ENCODE data around the gene TEX53.

TEX53 gene

DNA sequence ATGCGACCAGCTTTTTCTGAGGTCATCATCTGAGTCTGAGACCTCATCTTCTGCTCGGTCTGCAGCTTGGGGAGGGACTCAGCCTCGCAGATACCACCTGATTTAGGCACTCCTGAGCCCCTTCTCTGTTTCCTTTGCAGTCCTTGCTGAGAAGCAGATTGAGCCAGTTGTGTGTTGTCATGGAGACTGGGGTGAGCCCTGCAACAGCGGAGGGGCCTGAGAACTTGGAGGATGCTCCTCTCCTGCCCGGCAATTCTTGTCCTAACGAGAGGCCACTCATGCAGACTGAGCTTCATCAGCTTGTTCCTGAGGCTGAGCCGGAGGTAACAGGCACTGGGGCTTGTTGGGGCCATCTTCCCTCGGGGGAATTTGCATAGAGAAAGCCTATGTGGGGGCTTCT, 19.2 kb downstream of the TEX53 start:
- DNase-seq (ENCODE audit: low spot score): no peak

DNA sequence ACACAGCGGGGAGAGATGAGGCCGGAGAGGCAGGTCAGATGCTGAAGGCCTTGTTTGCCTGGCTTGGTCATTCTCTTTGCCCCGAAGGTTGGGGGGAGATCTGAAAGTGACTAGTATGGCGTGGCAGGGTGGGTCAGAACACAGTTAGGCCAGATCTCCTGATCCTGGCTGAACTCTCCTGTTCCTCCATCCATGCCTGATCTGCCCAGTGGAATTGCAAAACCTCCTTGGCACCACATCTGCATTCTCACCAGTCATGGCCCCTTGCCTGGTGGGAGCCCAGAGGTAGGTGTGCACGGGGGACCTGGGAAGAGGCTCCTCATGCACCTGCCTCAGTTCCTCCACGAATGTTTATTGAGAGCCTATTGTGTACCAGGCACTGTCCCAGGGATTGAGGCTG, 23.2 kb downstream of the TEX53 start:
- DNase-seq (ENCODE audit: low spot score): no peak

DNA sequence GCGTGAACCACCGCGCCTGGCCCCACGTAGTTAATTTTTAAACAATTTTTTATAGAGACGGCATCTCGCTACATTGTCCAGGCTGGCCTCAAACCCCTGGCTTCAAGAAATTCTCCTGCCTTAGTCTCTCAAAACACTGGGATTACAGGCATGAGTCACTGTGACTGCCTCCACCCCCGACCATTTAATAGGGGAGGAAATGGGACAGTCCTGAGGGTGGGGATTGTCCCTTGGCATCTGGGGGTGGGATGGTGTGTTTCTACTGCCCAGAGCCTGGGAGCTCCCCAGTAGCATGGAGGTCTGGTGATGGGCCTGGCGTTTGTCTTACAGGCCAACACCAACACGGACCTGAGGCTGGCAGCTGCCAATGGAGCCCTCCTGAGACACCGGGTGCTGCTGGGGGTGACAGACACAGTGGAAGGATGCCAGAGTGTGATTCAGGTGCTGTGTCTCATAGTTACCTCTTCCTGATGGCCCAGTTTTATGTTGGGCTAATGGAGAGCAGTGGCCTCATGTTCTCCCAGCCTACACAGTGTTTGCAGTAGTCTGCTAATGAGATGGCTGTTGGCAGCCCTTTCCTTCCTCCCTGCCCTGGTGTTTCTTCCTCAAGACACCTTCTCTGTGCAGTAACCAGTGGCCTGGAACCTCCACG, 24.0 kb downstream of the TEX53 start:
- peak; percentile 31 for DNase-seq (ENCODE audit: low spot score)

DNA sequence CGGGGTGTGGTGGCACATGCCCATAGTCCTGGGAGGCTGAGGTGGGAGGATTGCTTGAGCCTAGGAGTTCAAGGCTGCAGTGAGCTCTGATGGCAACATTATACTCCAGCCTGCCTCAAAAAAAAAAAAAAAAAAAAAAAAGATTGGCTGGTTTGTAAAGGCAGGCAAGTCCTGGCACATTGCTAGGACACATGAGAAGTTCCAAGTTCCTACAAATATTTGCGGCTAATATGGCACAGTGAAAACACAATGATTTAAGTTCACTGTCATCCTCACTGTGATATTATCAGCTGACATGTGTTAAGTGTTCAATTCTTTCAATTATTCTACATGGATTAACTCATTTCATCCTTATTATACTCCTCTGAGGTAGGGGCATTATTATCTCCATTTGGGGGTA, 26.4 kb downstream of the TEX53 start:
- no peak for DNase-seq (ENCODE audit: low spot score)

DNA sequence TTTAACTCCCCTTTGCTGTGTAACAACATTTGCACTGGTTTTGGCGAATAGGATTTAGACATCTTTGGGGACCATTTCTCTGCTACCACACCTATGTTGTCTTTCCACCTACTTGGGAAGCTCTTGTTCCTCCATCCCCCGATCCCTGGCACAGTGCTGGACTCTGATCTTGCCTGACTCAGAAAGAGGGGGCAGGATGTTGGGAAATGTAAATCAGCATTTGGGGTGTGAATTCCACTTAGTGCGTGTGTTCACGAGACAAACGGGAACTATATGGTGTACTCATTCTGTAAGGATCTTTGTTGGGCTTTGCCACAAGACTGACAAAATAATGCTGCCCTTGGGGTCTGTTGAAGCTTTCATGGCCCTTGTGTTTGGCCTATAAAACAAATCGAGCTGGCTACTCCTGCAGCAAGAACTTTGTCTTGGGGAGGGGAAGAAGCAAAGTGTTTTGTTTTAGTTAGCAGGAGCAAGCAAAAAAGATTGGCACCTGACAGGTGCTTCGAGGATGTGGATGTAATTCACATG, 28.0 kb downstream of the TEX53 start:
- peak; percentile 39 for DNase-seq (ENCODE audit: low spot score)

DNA sequence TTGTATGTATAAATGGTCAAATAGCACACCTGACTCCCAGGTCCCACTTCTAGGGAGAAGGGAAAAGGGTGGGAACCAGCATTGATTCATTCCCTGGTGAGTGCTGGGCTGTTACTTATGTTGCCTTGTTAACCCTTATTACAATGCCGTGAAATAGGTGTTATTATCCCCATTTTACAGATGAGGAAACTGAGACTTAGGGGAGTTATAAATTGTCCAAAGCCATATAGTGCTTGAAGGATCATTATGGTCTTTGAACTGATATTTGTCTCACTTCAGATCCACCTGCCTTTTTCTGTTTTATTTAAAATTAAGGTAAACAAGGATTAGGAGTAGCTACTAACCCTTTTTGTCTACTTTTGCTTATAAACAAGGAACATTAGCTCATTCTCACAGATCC, 30.1 kb downstream of the TEX53 start:
- no peak for DNase-seq (ENCODE audit: low spot score)

DNA sequence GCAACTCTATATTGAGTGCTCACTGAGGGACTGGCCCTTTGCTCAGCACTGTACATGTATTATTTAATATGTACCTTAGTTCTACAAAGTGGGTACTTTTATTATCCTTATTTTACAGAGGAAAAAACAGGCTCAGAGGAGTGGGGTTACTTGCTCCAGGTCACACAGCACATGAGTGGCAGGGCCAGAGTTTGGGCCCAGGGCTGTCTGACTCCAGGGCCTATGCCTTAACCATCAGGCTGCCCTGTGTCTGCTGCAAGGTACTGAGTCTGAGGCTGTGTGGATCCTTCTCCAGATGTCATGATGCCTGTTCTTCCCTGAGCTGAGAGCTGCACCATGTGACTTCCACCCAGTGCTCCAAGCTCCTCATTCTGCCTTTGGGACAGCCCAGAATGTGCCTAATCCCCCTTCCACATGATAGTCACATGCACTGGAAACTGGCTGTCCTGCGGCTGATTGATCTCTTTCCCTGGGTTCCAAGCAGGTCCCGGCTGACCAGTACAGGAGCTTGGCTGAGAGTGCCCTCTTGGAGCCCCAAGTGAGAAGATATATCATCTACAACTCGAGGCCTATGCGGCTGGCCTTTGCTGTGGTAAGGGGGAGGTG, 31.1 kb downstream of the TEX53 start:
- DNase-seq (ENCODE audit: low spot score): no peak

DNA sequence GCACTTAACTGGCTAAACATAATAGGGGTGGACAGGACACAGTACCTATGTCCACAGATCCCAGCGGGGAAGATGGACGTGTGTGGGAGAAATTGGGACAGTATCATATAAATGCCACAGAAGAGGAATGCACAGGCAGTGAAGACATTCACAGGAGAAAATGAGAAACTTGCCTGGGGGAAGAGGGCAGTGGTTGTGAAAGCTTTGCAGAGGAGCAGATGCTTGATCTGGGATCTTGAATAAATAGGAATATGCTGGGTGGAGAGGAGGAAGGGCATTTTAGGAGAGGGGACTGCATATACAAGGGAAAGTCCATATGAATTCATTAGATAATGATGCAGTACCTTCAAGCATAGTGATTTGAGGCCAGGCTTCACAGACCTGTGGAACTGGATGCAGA, 32.9 kb downstream of the TEX53 start:
- DNase-seq (ENCODE audit: low spot score): no peak

DNA sequence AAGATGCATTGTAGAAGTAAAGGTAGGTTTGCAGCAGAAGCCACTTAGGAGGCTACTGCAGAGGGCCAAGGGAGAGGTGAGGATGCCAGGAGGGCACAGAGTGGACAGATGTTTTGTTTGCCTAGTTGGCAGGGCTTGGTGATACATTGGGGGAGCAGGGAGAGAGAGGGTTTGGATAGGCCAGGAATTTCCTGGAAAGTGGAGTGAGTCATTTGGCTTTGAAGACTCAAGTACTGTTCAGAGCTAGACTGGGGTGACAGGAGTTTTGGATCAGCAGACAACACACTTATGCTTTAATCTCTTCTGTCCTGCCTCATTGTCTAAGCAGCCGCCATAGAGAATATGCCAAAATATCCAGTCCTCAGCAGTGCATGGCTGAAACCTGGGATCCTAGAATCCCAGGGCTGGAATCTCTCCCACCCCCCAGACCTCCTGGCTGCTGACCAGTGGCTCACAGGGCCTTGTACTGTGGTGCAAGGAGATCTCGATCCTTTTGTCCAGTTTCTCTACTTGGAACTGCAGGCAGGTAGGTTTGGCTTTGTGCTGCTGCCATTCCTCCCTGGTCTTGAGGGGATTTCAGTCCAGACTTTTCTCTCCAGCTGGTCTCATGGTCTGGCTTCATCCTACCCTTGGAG, 35.5 kb downstream of the TEX53 start:
- peak; percentile 74 for DNase-seq (ENCODE audit: low spot score)

DNA sequence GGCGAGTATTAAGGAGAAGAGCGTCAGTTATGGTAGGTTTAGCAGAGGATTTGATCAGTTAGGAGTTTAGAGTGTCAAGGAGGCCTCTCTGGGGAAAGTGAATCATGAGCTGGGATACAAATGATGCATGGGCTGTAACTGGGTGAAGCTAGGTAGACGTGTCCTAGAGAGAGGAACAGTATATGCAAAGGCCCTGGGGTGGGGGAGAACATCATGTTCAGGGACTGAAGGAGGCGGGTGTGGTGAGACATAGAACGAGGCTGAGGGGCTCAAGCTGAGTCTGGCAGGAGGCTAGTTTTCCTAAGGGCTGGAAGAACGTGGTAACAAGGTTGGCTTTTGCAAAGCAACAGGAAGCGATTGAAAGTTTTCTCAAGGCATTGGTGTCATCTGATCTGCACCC, 36.0 kb downstream of the TEX53 start:
- no peak for DNase-seq (ENCODE audit: low spot score)

DNA sequence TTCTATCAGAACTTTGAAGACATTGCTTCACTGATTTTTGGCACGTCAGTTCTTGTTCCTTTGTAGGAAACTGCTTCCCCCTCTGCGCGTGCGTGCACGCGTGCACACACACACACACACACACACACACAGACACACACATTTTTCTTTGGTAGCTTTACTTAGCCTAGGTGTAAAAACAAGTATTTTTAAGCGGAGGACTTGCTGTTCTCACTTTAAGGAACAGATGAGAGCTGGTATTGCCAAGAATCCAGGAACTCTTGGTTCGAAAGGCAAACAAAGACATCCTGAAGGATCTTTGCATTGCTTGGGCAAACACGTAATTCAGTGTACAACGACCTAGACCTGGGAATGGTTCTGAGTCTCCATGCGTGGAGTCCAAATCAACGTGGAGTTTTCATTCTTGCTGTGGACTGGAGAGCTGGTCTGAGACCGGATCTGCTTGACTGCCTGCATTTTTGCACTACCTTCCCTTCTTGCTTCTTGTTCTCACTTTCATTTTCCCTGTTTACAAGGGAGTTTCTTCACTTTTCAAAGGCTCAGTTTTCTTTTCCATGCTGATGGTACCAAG, 38.3 kb downstream of the TEX53 start:
- no peak for DNase-seq (ENCODE audit: low spot score)

DNA sequence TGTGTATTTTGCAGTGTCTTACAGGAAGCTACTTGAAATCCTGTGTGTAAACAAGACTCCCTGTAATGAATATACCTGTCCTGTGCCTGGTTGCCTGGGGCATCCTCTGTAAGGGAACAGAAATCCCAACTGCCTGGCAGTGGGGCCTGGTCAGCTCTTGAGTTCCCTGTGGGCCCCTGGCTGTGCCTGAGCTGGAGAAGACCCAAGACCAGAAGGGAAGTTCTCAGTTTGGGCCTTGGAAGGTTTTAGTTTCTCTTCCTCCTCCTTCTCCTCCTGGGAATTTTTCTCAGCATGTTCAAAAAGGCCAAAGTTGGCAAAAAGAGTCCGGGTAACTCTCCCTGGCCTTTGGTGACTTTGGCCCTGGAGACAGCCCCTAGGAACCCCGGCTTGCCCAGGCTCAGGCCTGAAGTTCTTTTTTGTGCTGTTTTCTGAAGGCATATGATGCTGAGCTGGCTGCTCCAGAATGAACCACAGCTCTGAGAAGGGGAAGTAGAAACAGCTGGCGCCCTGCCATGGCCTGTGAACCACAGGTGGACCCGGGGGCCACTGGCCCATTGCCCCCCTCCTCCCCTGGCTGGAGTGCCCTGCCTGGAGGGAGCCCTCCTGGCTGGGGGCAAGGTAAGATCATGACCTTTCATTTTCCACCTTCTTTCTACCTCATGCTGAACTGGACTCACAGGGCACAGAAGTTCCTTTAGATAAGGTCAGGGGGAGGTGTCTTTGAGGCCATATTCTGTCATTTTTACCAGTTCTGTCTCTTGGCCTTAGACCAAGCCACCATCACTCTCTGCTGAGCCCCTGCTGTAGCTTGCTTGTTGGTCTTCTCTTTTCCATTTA, 40.7 kb downstream of the TEX53 start:
- no peak for DNase-seq (ENCODE audit: low spot score)

DNA sequence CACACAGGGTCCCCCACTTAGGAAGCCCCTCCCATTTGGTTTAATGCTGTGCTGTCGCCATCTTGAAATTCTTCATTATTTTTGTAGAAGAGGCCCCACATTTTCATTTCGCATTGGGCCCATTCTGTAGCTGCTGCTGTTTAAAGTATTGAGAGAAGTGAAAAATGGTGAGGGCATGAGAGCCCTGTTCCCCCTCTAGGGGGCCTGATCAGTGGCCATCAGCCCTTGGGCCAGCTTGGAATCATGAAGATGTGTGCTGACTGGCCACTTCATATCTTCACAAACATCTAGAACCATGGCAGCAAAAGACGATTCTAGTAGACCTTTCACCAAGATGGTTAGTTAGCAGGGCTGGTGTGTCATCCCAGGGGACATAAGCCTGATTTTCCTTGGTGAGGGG, 43.2 kb downstream of the TEX53 start:
- DNase-seq (ENCODE audit: low spot score): no peak

DNA sequence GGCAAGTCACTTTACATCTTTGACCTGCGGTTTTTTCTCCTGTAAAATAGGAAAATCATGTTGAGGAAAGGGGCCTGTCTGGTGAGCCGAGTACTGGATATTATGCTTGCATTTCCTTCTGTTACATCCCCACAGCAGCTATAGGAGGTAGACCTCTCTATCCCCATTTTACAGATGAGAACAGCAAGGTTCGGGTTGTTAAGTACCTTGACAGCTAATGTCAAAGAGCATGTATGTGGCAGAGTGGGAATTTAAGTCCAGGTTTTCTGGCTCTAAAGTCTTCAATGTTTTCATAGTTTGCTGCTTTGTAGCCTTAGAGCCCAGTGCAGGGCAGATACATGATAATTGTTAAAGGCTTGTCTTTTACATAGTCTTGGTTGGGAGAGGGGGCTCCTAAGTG, 43.7 kb downstream of the TEX53 start:
- no peak for DNase-seq (ENCODE audit: low spot score)

DNA sequence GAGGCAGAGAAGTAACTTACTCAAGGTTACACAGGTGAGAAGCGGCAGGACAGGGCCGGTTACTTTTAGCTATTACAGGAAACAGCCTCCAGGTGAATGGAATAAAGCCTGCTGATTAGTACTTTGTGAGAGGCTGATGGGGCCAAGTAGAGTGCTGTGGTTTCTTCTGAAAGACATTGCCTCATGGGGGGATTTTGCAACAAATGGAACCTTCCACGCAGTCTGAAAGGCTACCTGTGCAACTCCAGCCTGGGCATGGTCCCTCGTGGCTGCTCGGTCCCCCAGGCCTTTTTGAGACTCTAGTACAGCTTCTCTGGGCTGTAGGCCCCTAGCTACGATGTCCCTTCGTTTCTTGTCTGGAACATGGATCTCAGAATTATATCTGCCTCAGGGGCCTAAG, 44.5 kb downstream of the TEX53 start:
- no peak for DNase-seq (ENCODE audit: low spot score)

DNA sequence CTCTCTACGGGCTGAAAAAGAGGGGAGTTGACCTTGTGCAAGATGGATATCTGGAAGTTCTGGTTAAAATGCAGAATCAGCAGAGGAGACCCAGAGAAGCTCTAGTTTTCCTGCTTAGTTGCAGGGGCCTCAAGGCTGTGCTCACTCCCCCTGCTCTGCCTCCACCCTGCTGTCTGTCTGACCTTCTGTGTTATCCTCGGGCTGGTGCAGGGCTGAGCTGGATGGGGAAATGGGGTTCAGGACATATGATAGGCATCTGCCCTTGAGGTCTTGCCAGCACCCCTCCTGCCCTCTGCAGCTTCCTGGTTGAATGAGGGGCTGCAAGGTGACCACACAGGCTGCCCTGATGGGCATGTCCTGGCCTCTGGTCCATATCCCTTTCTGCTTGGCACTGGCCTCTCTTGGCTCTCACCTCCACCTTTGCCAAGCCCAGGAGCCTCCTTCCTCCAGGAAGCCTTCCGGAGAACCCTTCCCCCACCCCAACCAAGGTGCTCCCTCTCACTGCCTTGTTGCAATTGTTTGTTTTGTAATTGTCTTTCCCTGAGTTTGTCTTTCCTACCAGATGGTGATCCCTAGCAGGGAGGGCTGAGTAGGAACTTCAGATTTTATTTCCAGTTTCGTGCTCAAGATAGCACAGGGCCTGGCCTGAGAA, 45.2 kb downstream of the TEX53 start:
- DNase-seq (ENCODE audit: low spot score): peak; percentile 50

DNA sequence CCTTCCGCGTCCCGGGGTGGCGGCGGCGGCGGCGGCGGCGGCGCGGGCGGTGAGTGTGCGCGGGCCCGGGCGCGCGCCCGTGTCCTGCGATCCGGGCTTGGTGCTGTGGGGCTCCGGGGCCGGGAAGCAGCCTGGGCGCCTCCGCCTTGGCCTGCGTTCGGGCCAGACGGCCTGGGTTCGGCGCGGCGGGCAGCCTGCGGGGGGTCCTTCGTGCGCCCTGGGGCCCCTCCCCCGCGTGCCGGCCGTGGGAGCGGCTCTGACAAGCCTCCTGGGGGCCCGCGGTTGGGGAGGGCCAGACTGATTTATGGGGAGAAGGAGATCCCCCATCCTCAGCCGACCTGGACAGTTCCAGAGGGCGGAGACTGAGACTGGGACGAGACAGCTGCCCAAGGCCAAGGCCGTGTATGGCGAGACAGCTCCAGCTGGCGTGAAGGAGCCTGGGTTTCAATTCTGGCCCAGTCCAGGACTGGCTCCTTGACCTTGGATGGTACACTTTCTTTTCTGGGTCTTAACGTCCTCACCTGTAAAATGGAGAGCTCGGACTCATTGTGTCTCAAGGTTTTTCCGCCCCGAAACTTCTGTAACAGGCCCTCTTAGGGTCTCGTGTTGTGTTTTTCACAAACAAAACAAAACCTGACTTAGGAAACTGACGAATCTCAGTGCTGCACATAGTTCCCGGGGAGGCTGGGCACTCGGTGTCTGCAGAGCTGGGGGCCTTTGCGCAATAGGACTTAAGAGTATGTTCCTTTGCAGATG, 45.9 kb downstream of the TEX53 start:
- peak; percentile 74 for DNase-seq (ENCODE audit: low spot score)

DNA sequence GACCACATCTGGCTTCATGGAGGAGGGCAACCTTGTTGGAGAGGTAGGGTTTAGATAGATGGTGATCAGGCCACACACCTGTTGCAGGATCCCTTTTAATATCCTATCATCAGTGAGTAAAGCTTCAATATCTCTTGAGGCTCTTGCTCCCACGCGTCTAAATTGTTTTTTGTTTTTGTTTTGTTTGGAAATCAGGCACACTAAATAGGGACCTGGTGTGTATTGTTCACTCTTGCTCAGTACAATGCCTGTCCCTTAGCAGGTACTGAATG, 49.1 kb downstream of the TEX53 start:
- DNase-seq (ENCODE audit: low spot score): no peak

DNA sequence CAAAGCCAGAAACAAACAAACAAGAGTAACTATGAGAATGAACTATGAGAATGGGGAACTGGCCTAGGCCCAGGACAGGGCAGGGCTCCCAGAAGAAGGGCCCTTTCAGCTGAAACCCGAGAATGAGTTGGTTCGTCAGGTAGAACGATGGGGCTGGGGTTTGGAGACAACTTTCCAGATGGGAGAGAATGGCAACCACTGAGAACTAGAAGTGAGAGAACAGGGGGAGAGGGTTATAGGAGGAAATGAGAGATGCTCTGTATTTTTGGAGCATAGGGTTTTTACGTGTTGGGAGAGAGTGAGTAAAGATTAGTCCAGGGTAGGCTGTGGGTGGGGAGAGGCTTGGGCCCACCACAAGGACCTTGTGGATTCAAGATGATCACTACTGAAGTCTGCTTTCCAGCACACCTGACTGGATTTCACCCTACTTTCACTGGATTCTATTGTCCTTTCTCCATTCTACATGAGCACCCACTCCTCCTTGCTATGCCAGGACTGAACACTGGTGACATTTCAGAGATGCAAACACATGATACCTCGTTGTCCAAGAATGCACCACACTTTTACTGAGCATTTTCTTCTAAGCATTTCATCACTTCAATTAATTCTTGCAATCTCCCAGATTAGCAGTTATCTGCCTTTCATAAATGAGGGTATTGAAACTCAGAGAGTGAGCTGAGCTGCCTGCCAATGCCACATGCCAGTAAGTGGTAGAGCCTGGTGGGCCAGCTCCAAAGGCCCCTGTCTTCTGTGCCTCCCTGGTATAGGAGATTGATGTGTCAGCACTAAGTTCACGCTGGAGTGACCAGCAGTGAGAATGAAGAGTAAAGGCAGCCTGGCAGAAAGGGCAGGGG, 49.7 kb downstream of the TEX53 start:
- DNase-seq (ENCODE audit: low spot score): peak; percentile 27

DNA sequence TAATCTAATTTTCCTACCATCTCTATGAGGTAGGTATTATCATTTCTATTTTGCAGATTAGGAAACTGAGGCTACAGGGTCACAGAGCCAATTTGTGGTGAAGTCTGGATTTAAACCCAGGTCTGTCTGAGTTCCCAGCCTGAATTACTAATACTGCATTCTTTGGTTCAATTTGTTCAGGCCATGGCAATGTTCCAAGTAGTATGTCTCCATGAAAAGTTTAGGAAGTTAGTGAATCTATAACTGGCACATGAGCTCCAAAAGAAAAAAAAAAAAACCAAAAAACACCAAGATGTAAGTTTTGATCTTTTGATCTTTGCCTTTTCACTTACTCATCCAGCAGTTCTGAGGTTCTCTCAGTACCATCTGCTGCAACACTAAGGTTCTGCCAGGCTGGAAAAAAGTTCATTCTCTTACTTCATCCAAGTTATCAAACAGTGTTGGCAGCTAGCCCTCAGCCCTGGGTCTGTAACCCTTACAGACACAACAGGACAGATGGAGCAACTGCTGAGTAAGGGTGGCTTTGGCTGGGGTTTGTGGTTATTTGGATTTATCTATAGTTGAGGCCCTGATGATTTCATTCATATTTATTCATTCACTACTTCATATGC, 50.9 kb downstream of the TEX53 start:
- no peak for DNase-seq (ENCODE audit: low spot score)

All from RKO (cell line).